Ishikawa (cell line): Measurements from ENCODE around the gene SLC27A1.

Source experiments
- CEBPB ChIP-seq: IDR thresholded peaks from 2 replicates; pipeline ENCODE4 v1.6.1; 2012
- CREB1 ChIP-seq: IDR thresholded peaks from 2 replicates; pipeline ENCODE4 v1.6.1; 2012; ENCODE audit warnings: low read depth
- EGR1 ChIP-seq: IDR thresholded peaks from 2 replicates; pipeline ENCODE4 v1.6.1; 2012
- EP300 ChIP-seq: IDR thresholded peaks from 2 replicates; pipeline ENCODE4 v1.6.1; 2012; ENCODE audit warnings: borderline replicate concordance
- FOXM1 ChIP-seq: IDR thresholded peaks from 2 replicates; pipeline ENCODE4 v1.6.1; 2012; ENCODE audit warnings: low read depth, borderline replicate concordance
- NFIC ChIP-seq: IDR thresholded peaks from 2 replicates; pipeline ENCODE4 v1.6.1; 2012
- RAD21 ChIP-seq: IDR thresholded peaks from 2 replicates; pipeline ENCODE4 v1.6.1; 2012; ENCODE audit warnings: low read depth
- TAF1 ChIP-seq: IDR thresholded peaks from 2 replicates; pipeline ENCODE4 v1.6.1; 2012; ENCODE audit warnings: low read depth, mild to moderate bottlenecking
- TCF12 ChIP-seq: IDR thresholded peaks from 2 replicates; pipeline ENCODE4 v1.6.1; 2012; ENCODE audit warnings: low read depth
- TEAD4 ChIP-seq: IDR thresholded peaks from 2 replicates; pipeline ENCODE4 v1.6.1; 2012
- YY1 ChIP-seq: IDR thresholded peaks from 2 replicates; pipeline ENCODE4 v1.6.1; 2012; ENCODE audit warnings: low read depth
- ZBTB7A ChIP-seq: IDR thresholded peaks from 2 replicates; pipeline ENCODE4 v1.6.1; 2012; ENCODE audit warnings: low read depth
- TF ChIP-seq, protein P1 (sequence below): IDR thresholded peaks from 2 replicates; pipeline ENCODE4 v1.6.1; 2012
- TF ChIP-seq, protein P2 (sequence below): IDR thresholded peaks from 2 replicates; pipeline ENCODE4 v1.6.1; 2012; ENCODE audit warnings: low read depth, mild to moderate bottlenecking
- TF ChIP-seq, protein P3 (sequence below): IDR thresholded peaks from 2 replicates; pipeline ENCODE4 v1.6.1; 2012

The SLC27A1 gene

DNA sequence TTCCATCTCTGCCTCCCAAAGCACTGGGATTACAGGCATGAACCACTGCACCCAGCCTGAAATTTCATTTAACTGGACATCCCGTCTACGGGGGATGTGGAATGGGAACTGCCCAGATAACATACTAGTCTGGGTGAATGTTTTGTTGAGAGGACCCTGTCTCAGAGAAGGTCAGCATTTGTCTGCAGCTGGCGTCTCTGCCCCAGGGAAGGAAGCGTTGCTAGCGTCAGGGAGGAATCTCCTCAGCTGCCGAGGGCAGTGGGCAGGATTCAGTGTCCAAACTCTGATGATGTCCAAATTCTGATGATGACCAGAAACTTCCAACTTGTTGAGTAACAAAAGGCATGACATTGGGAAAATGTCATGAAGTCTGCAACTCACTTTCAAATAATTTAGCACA lies 12.7 kb upstream of the SLC27A1 start:
- TF ChIP-seq TEAD4 = no peak
- TF ChIP-seq EP300 = no peak
- no peak for TF ChIP-seq CREB1
- TF ChIP-seq TAF1 = no peak
- TF ChIP-seq EGR1 = no peak
- TF ChIP-seq RAD21 = no peak
- no peak for TF ChIP-seq FOXM1
- no peak for TF ChIP-seq ZBTB7A
- TF ChIP-seq CEBPB = no peak
- TF ChIP-seq, protein P1, sequence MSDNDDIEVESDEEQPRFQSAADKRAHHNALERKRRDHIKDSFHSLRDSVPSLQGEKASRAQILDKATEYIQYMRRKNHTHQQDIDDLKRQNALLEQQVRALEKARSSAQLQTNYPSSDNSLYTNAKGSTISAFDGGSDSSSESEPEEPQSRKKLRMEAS = no peak
- TF ChIP-seq, protein P2, sequence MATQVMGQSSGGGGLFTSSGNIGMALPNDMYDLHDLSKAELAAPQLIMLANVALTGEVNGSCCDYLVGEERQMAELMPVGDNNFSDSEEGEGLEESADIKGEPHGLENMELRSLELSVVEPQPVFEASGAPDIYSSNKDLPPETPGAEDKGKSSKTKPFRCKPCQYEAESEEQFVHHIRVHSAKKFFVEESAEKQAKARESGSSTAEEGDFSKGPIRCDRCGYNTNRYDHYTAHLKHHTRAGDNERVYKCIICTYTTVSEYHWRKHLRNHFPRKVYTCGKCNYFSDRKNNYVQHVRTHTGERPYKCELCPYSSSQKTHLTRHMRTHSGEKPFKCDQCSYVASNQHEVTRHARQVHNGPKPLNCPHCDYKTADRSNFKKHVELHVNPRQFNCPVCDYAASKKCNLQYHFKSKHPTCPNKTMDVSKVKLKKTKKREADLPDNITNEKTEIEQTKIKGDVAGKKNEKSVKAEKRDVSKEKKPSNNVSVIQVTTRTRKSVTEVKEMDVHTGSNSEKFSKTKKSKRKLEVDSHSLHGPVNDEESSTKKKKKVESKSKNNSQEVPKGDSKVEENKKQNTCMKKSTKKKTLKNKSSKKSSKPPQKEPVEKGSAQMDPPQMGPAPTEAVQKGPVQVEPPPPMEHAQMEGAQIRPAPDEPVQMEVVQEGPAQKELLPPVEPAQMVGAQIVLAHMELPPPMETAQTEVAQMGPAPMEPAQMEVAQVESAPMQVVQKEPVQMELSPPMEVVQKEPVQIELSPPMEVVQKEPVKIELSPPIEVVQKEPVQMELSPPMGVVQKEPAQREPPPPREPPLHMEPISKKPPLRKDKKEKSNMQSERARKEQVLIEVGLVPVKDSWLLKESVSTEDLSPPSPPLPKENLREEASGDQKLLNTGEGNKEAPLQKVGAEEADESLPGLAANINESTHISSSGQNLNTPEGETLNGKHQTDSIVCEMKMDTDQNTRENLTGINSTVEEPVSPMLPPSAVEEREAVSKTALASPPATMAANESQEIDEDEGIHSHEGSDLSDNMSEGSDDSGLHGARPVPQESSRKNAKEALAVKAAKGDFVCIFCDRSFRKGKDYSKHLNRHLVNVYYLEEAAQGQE = no peak
- TF ChIP-seq, protein P3, sequence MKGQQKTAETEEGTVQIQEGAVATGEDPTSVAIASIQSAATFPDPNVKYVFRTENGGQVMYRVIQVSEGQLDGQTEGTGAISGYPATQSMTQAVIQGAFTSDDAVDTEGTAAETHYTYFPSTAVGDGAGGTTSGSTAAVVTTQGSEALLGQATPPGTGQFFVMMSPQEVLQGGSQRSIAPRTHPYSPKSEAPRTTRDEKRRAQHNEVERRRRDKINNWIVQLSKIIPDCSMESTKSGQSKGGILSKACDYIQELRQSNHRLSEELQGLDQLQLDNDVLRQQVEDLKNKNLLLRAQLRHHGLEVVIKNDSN = no peak
- no peak for TF ChIP-seq TCF12
- no peak for TF ChIP-seq NFIC
- no peak for TF ChIP-seq YY1

DNA sequence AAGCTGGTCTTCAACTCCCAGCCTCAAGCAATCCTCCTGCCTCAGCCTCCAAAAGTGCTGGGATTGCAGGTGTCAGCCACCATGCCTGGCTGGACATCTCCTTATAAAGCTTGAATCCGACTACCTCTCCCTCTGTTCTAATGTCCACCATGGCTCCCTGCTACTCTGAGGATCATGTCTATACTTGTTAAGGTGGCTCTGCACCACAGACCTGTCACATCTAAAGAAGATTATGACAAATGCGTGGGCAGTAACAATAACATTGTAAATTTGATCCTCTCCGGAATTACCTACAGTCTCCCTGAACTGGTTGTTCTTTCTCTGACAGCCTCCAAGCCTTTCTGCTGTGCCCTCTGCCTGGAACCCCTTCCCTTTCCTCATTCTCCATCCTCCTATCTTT lies 11.4 kb upstream of the SLC27A1 start:
- TF ChIP-seq, protein P3 = no peak
- TF ChIP-seq YY1 (no peak), EGR1 (0 out of 2 replicates have a peak, but pooled peaks have one; percentile 40)

DNA sequence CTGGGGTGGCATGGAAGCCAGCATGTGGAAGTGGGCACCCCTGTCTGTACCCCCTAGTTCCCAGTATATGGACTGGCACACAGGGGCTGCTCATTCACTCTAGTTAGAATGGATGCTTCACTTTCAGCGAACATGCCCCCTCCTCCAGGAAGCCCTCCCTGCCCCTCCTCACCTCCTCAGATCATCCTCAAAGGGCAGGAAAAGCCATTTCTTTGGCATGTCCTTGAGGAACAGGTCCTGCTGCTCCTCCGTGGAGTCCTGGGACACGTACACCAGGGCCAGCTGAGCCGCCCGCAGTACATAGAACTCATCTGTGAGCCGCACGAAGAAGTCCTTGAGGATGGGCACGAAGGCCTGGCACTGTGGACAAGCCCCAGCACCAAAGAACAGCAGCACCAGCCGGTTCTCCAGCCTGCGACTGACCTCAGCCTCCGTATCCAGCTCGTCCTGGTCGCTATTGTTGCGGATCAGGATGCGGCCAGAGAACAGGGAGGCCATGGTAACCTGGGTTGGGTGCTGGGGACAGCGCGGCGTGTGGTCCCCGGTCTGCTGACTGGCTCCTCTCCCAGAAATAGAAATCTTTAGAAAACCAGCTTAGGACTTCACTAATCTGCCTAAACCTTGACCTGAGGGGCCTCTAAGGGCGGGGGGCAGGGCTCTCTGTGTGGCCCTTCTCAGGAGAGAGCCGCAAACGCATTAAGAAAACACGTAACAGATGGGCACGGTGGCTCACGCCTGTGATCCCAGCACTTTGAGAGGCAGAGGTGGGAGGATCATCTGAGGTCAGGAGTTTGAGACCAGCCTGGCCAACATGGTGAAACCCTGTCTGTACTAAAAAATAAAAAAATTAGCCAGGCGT lies 9.7 kb upstream of the SLC27A1 start, which contains the start of gene NXNL1:
Gene NXNL1, minus strand, starts transcription at position 555 of the 859 bp plus-strand sequence. Its CDS starts 57 bp downstream, at position 498.
- TF ChIP-seq TCF12 = no peak
- no peak for TF ChIP-seq TAF1
- TF ChIP-seq CREB1 = no peak
- no peak for TF ChIP-seq EGR1
- TF ChIP-seq NFIC = no peak
- TF ChIP-seq CEBPB = no peak
- TF ChIP-seq, protein P1 = no peak
- no peak for TF ChIP-seq FOXM1
- TF ChIP-seq ZBTB7A = no peak

- TF ChIP-seq TEAD4 (no peak), TAF1 (no peak), CEBPB (no peak), EGR1 (no peak), FOXM1 (no peak), EP300 (no peak), TCF12 (no peak), NFIC (no peak), RAD21 (no peak), ZBTB7A (no peak), YY1 (no peak), CREB1 (no peak)
- TF ChIP-seq, protein P2 = no peak
- TF ChIP-seq, protein P1 = no peak
- TF ChIP-seq, protein P3 = no peak
Observed at GRCh38 chr19:17466487-17466850, 3.9 kb upstream of the SLC27A1 start.
